Rectal smooth muscle tissue (tissue), 1 donor: ENCODE data around the gene AKAP12.
A peak's percentile ranks its signal among the peaks of the same experiment; 100 is the strongest.

ENCODE experiments used
- H3K27ac ChIP-seq: one replicate; pipeline ENCODE4 v1.7.0; 2013; ENCODE audit warnings: low read depth, low read length, inconsistent platforms
- H3K27me3 ChIP-seq: one replicate; pipeline ENCODE4 v1.7.0; 2013; ENCODE audit warnings: low read length; ENCODE audit not compliant: control insufficient read depth, insufficient read depth
- H3K36me3 ChIP-seq: one replicate; pipeline ENCODE4 v1.7.0; 2013; ENCODE audit warnings: low read length; ENCODE audit not compliant: control insufficient read depth, insufficient read depth
- H3K4me1 ChIP-seq: one replicate; pipeline ENCODE4 v1.7.0; 2013; ENCODE audit warnings: low read length; ENCODE audit not compliant: control insufficient read depth, insufficient read depth
- H3K4me3 ChIP-seq: one replicate; pipeline ENCODE4 v1.7.0; 2013; ENCODE audit warnings: low read length
- H3K9ac ChIP-seq: one replicate; pipeline ENCODE4 v1.7.0; 2013; ENCODE audit warnings: low read length

The AKAP12 gene

GRCh38 chr6:151263967-151264366 is 24.2 kb downstream of the AKAP12 start:
- Histone ChIP-seq H3K27me3 (no peaks in the 10 kb centered on the region), H3K4me3 (no peak overlapping the region), H3K27ac (no peak overlapping the region), H3K36me3 (no peaks in the 10 kb centered on the region), H3K9ac (no peak overlapping the region), H3K4me1 (peaks cover 12% of the 10 kb centered on the region)

- Histone ChIP-seq H3K36me3 (no peaks in the 10 kb centered on the region), H3K4me3 (no peak overlapping the region), H3K27ac (no peak overlapping the region), H3K4me1 (peaks cover 11% of the 10 kb centered on the region), H3K9ac (no peak overlapping the region), H3K27me3 (no peaks in the 10 kb centered on the region)
These were observed 25.5 kb downstream of the AKAP12 start for GRCh38 chr6:151265282-151265681.

- Histone ChIP-seq H3K27ac (peak overlapping the region; percentile 40), H3K4me1 (peaks cover 3% of the 10 kb centered on the region), H3K4me3 (peak overlapping the region; percentile 24), H3K9ac (no peak overlapping the region), H3K36me3 (no peaks in the 10 kb centered on the region), H3K27me3 (no peaks in the 10 kb centered on the region)
These were observed 29.7 kb downstream of the AKAP12 start for GRCh38 chr6:151269321-151269995.

GRCh38 chr6:151275121-151275520 is 35.4 kb downstream of the AKAP12 start:
- Histone ChIP-seq H3K27me3 (no peaks in the 10 kb centered on the region), H3K4me3 (no peak overlapping the region), H3K27ac (no peak overlapping the region), H3K9ac (no peak overlapping the region), H3K36me3 (no peaks in the 10 kb centered on the region), H3K4me1 (peaks cover 16% of the 10 kb centered on the region)

GRCh38 chr6:151275566-151275965 is 35.8 kb downstream of the AKAP12 start:
- Histone ChIP-seq H3K27ac (no peak overlapping the region), H3K4me3 (no peak overlapping the region)

GRCh38 chr6:151276112-151276740 is 36.5 kb downstream of the AKAP12 start:
- H3K36me3 ChIP-seq, result no peaks in the 10 kb centered on the region
- no peak overlapping the region for H3K4me3 ChIP-seq
- H3K4me1 ChIP-seq, result peaks cover 16% of the 10 kb centered on the region
- H3K27me3 ChIP-seq, result no peaks in the 10 kb centered on the region
- peak overlapping the region; percentile 33 for H3K27ac ChIP-seq
- no peak overlapping the region for H3K9ac ChIP-seq

More at GRCh38 chr6:151275566-151275965, 35.8 kb downstream of the AKAP12 start:
- no peaks in the 10 kb centered on the region for H3K27me3 ChIP-seq
- peaks cover 16% of the 10 kb centered on the region for H3K4me1 ChIP-seq
- no peaks in the 10 kb centered on the region for H3K36me3 ChIP-seq
- no peak overlapping the region for H3K9ac ChIP-seq

GRCh38 chr6:151279891-151280290 is 40.1 kb downstream of the AKAP12 start:
- H3K36me3 ChIP-seq, result no peaks in the 10 kb centered on the region
- no peak overlapping the region for H3K4me3 ChIP-seq
- H3K9ac ChIP-seq, result no peak overlapping the region
- peaks cover 24% of the 10 kb centered on the region for H3K4me1 ChIP-seq
- no peaks in the 10 kb centered on the region for H3K27me3 ChIP-seq
- H3K27ac ChIP-seq, result no peak overlapping the region

- Histone ChIP-seq H3K4me3 (no peak overlapping the region), H3K9ac (no peak overlapping the region), H3K27ac (peak overlapping the region; percentile 27), H3K36me3 (no peaks in the 10 kb centered on the region), H3K4me1 (peaks cover 30% of the 10 kb centered on the region), H3K27me3 (no peaks in the 10 kb centered on the region)
These were observed 41.1 kb downstream of the AKAP12 start for GRCh38 chr6:151280859-151281258.

GRCh38 chr6:151284012-151284411 is 44.2 kb downstream of the AKAP12 start:
- Histone ChIP-seq H3K36me3 (no peaks in the 10 kb centered on the region), H3K9ac (no peak overlapping the region), H3K4me3 (no peak overlapping the region), H3K27me3 (no peaks in the 10 kb centered on the region), H3K4me1 (peaks cover 36% of the 10 kb centered on the region), H3K27ac (peak overlapping the region; percentile 68)

- Histone ChIP-seq H3K9ac (no peak overlapping the region), H3K4me3 (no peak overlapping the region), H3K27me3 (no peaks in the 10 kb centered on the region), H3K36me3 (no peaks in the 10 kb centered on the region), H3K4me1 (peaks cover 35% of the 10 kb centered on the region), H3K27ac (peak overlapping the region; percentile 55)
These were observed 44.8 kb downstream of the AKAP12 start for GRCh38 chr6:151284548-151285017.

GRCh38 chr6:151285122-151285521 is 45.4 kb downstream of the AKAP12 start:
- Histone ChIP-seq H3K36me3 (no peaks in the 10 kb centered on the region), H3K4me3 (no peak overlapping the region), H3K9ac (no peak overlapping the region), H3K27me3 (no peaks in the 10 kb centered on the region), H3K4me1 (peaks cover 37% of the 10 kb centered on the region), H3K27ac (peak overlapping the region; percentile 55)

- no peak overlapping the region for H3K9ac ChIP-seq
- H3K4me3 ChIP-seq, result no peak overlapping the region
- peaks cover 42% of the 10 kb centered on the region for H3K4me1 ChIP-seq
- H3K36me3 ChIP-seq, result no peaks in the 10 kb centered on the region
- peak overlapping the region; percentile 55 for H3K27ac ChIP-seq
- H3K27me3 ChIP-seq, result no peaks in the 10 kb centered on the region
These were observed 46.4 kb downstream of the AKAP12 start for GRCh38 chr6:151286214-151286613.
